ENCODE measurements around the gene LRRC45. TPM values are rescaled to one million over a fixed set of nuclear protein-coding genes. Genes with fewer than 3 reads are reported as not detected.

Gene LRRC45
- total RNA-seq, 1 donor from 2014 or later = 12.2 TPM

DNA sequence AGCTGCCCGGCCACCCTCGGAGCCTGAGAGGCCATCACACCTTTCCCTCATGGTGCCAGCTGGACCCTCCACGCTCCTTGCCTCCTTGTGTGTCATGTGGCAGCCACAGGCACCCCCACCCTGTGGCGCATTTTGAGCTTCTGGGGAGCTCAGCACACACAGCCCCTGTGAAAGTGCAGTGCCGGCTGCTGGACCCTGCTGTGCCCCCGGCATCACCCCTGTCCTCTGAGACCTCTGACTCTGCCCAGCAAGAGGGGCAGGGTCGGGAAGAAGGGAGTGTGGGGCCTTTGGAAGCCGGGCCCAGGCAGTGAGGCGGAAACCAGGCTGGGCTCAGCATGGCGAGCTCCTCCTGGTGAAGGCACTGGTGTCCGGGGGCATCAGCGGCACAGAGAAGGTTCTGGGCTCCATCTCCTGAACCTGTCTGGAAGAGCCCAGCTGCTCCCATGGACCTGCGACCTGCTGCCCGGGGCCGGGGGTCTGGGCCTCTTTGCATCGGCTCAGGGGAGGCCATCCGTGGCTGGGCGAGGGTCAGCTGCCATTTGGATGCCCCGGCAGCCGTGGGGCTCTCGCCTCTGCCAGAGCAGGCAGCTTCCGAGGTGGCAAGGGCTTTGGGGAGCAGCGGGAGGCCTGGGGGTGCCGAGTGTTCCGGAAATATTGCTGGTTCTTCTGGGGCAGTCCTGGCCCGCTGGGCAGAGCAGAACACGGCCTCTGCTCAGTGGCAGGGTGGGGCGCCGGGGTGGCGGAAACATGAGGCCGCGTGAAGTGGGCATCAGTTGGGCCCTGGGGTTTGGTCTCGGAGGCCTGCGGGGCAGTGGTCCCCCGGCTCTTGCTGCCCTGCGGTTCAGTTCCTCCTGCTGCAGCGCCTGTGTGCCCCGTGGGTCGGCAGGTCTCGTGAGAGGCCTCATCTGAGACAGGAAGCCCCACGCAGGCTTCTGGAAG, 18.3 kb upstream of the LRRC45 start:
- H3K27me3 ChIP-seq = no peaks in the 10 kb centered on the region
- ATAC-seq = no peak
- H3K4me3 ChIP-seq = no peak overlapping the region
- TF ChIP-seq, protein P1, sequence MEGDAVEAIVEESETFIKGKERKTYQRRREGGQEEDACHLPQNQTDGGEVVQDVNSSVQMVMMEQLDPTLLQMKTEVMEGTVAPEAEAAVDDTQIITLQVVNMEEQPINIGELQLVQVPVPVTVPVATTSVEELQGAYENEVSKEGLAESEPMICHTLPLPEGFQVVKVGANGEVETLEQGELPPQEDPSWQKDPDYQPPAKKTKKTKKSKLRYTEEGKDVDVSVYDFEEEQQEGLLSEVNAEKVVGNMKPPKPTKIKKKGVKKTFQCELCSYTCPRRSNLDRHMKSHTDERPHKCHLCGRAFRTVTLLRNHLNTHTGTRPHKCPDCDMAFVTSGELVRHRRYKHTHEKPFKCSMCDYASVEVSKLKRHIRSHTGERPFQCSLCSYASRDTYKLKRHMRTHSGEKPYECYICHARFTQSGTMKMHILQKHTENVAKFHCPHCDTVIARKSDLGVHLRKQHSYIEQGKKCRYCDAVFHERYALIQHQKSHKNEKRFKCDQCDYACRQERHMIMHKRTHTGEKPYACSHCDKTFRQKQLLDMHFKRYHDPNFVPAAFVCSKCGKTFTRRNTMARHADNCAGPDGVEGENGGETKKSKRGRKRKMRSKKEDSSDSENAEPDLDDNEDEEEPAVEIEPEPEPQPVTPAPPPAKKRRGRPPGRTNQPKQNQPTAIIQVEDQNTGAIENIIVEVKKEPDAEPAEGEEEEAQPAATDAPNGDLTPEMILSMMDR (IDR thresholded peaks at IDR 0.05) = no peak
- DNase-seq = no peak
- no peaks in the 10 kb centered on the region for H3K9me3 ChIP-seq
- intact Hi-C loops (cut with DNase I) = no loop called here
- no peaks in the 10 kb centered on the region for H3K36me3 ChIP-seq
- H3K4me1 ChIP-seq = no peaks in the 10 kb centered on the region
- no peak overlapping the region for H3K27ac ChIP-seq

DNA sequence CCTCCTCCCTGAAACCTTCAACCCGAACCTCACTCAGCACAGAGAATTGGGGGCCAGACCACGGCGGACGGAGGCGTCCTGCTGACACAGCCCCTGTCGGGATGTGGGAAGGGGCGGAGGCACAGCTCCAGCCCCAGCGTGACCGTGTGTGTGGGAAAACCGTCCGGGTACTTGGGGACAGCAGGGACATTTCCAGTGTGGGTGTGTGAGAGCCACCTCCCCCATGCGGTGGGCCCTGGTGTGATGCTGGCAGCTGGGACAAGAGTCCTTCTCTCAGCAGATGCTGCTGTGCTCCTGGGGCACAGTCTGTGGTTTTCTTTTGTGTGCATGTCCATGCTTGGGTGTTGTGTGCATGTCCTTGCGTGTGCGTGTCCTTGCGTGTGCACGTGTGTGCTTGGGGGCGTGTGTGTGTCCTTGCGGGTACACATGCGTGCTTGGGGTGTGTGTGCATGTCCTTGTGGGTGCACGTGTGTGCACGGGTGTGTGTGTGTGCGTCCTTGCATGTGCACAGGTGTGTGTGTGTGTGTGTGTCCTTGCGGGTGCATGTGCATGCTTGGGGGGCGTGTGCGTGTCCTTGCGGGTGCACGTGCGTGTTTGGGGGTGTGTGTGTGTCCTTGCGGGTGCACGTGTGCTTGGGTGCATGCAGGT, 17.3 kb upstream of the LRRC45 start:
- no peaks in the 10 kb centered on the region for H3K4me1 ChIP-seq
- no peak for DNase-seq
- H3K36me3 ChIP-seq = no peaks in the 10 kb centered on the region
- ATAC-seq = no peak
- H3K4me3 ChIP-seq = no peak overlapping the region
- intact Hi-C loops (cut with DNase I) = no loop called here
- no peaks in the 10 kb centered on the region for H3K27me3 ChIP-seq
- TF ChIP-seq, protein P1 (IDR thresholded peaks at IDR 0.05) = no peak
- H3K9me3 ChIP-seq = no peaks in the 10 kb centered on the region
- no peak overlapping the region for H3K27ac ChIP-seq

DNA sequence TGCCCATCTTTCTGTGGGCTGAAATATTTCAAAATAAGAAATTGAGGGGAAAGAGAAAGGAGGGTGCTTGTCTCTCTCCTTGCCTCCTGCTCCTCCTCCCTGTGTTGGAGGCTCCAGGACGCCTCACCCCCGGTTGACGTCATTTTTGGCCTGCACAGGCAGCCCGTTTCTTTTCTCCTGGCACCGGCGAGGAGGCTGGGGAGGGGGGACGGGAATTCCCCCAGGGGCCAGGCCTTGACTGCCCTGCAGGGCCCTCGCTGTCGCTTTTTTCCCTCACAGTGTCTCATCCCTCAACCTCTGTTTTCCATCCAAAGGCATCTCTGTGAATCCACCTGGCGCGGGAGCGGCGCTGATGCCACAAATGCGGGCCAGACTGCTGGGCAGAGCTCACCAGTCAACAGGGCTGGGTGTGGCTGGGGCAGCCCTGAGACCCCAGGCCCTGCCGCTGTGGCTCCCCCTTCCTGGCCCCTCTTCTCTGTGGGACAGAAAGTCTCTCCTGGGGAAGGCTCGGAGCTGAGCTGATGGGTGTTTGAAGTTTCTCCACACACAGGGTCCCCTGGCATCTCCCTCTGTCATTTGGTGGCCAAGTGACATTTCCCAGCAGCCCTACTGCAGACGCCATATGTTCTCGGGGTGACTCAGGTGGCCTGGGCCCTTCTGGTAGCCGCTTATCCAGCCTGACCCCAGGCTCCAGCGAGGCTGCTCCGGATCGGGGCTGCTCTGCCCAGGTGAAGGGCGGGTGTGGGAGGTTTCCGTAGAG, 16.5 kb upstream of the LRRC45 start:
- Histone ChIP-seq H3K4me1 (no peaks in the 10 kb centered on the region), H3K27me3 (no peaks in the 10 kb centered on the region), H3K9me3 (no peaks in the 10 kb centered on the region), H3K36me3 (no peaks in the 10 kb centered on the region), H3K27ac (no peak overlapping the region), H3K4me3 (no peak overlapping the region)
- intact Hi-C loops (cut with DNase I) = no loop called here
- DNase-seq (no peak), ATAC-seq (no peak)
- TF ChIP-seq, protein P1 (IDR thresholded peaks at IDR 0.05) = no peak

DNA sequence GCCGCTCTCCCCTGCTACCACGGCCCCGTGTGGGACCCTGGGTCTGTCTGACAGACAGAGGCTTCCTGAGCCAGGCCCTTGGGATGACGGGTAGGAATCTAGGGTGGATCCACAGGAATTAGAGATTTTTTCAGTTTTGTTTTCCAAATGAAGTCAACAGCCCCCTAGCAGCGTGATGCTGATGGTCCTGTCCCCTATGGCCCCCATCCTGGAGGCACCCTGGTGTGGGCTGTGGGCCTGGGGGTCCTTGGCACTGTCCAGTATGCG, 15.9 kb upstream of the LRRC45 start:
- Histone ChIP-seq H3K9me3 (no peaks in the 10 kb centered on the region), H3K4me1 (no peaks in the 10 kb centered on the region), H3K36me3 (no peaks in the 10 kb centered on the region), H3K4me3 (no peak overlapping the region), H3K27me3 (no peaks in the 10 kb centered on the region), H3K27ac (no peak overlapping the region)
- TF ChIP-seq, protein P1 (IDR thresholded peaks at IDR 0.05) = no peak
- intact Hi-C loops (cut with DNase I) = no loop called here
- no peak for ATAC-seq
- DNase-seq = no peak

DNA sequence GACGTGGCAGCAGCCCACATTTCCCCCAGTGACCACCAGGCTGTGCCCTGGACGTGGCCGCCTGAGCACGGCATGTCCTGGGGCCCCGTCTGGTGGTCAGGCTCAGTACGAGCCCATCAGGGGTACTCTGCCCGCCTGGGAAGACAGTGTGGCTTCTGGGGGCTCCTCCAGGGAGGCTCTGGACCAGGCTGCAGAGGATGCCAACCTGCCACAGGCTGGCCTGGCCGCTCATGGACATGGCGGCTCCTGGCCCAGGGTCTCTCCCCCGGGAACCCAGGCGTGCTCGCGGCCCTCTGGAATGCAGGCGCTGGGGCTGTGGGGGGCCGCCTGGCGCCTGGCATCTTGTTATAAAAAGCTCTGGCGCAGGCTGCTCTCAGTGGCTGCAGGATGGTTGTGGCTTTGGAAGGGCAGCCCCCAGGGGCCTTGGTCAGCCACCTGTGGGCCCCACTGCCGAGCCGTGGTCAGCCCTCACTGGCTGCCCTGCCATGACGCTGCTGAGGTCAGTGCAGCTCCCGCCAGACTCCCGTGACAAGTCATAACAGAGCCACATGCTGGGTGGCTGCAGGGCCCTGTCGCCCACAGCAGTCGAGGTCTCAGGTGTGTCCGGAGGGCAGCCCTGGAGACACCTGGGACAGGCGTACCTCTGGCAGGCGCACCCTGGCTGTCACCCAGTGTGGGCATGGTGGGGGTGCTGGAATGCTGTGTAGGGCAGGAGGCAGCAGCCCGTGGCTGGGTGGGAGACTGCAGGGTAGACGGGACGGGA, 15.4 kb upstream of the LRRC45 start:
- DNase-seq (no peak), ATAC-seq (no peak)
- Histone ChIP-seq H3K4me3 (no peak overlapping the region), H3K4me1 (peaks cover 3% of the 10 kb centered on the region), H3K36me3 (no peaks in the 10 kb centered on the region), H3K27ac (no peak overlapping the region), H3K27me3 (no peaks in the 10 kb centered on the region), H3K9me3 (no peaks in the 10 kb centered on the region)
- TF ChIP-seq, protein P1 (IDR thresholded peaks at IDR 0.05) = no peak
- intact Hi-C loops (cut with DNase I) = no loop called here
